DOHH2 (cell line): Measurements from ENCODE around the gene LHX3.

Source experiments
- EZH2phosphoT487 ChIP-seq: fragments of 200-600 bp; sonication (generic); IDR thresholded peaks from 2 replicates; pipeline ENCODE4 v1.6.1; 2017; ENCODE audit warnings: borderline replicate concordance, mild to moderate bottlenecking, antibody characterized with exemption, low read length, moderate library complexity, mixed read lengths
- TF ChIP-seq, protein P1 (sequence below): fragments of 200-600 bp; sonication (generic); IDR thresholded peaks from one replicate; pipeline ENCODE4 v1.5.1; 2014; ENCODE audit warnings: antibody characterized with exemption, mild to moderate bottlenecking, low read depth, low read length; ENCODE audit not compliant: poor library complexity, severe bottlenecking

DNA sequence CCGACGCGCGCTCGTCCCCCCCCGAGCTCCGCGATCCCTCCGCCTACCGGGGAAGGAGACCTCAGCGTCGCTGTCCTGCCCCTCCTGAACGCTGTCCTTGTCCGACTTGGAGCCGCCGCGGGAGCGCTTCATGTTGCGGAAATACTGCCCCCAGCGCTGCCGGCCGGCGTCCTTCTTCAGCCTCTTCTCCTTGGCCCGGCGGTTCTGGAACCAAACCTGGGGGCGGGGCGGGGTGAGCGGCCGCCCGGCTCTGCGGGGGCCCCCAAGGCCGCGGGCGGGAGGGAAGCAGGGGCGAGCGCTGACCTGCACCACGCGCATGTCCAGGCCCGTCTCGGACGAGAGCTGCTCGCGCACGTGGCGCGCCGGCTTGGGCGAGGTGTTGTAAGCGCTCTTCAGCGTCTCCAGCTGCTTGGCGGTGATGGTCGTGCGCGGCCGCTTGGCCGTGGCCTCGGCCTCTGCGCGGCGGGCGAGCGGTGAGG is 6.3 kb downstream of the LHX3 start:
- TF ChIP-seq, protein P1, sequence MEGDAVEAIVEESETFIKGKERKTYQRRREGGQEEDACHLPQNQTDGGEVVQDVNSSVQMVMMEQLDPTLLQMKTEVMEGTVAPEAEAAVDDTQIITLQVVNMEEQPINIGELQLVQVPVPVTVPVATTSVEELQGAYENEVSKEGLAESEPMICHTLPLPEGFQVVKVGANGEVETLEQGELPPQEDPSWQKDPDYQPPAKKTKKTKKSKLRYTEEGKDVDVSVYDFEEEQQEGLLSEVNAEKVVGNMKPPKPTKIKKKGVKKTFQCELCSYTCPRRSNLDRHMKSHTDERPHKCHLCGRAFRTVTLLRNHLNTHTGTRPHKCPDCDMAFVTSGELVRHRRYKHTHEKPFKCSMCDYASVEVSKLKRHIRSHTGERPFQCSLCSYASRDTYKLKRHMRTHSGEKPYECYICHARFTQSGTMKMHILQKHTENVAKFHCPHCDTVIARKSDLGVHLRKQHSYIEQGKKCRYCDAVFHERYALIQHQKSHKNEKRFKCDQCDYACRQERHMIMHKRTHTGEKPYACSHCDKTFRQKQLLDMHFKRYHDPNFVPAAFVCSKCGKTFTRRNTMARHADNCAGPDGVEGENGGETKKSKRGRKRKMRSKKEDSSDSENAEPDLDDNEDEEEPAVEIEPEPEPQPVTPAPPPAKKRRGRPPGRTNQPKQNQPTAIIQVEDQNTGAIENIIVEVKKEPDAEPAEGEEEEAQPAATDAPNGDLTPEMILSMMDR = no peak
- no peak for TF ChIP-seq EZH2phosphoT487
